Measurements from ENCODE around the gene CELA1. TPM values are rescaled to one million over a fixed set of nuclear protein-coding genes. Genes with fewer than 3 reads are reported as not detected.

Gene CELA1
- total and polyA plus RNA-seq, 9 donors, result not detected

DNA sequence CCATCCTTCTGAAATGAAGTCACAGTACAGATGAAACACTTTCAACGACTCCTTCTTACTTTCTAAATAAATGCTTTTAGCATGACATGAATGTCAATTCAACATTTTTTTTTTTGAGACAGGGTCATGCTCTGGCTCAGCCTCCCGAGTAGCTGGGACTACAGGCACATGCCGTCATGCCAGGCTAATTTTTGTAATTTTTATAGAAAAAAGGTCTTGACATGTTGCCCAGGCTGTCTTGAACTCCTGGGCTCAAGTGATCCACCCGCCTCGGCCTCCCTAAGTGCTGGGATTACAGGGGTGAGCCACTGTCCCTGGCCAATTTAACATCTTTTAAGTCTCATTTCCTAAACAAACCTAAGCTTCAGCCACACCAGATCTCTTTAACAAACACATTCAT, 28.4 kb upstream of the CELA1 start:
- Histone ChIP-seq H3K27me3 (ENCODE audit: control insufficient read depth, insufficient read depth, low read length) (peaks cover 2% of the 10 kb centered on the region), H3K4me1 (ENCODE audit: control insufficient read depth, insufficient read depth, low read length) (peaks cover 2% of the 10 kb centered on the region), H3K36me3 (ENCODE audit: control insufficient read depth, insufficient read depth, low read length) (no peaks in the 10 kb centered on the region), H3K9me3 (replicated peaks; ENCODE audit: control insufficient read depth, low read depth, low read length) (no peaks in the 10 kb centered on the region), H3K4me3 (ENCODE audit: low read length) (no peak overlapping the region), H3K27ac (ENCODE audit: low read length) (no peak overlapping the region)
- no peak for DNase-seq
- WGBS (ENCODE audit: insufficient coverage), result 43% methylated on average over 3 of the region's 5 CpGs

DNA sequence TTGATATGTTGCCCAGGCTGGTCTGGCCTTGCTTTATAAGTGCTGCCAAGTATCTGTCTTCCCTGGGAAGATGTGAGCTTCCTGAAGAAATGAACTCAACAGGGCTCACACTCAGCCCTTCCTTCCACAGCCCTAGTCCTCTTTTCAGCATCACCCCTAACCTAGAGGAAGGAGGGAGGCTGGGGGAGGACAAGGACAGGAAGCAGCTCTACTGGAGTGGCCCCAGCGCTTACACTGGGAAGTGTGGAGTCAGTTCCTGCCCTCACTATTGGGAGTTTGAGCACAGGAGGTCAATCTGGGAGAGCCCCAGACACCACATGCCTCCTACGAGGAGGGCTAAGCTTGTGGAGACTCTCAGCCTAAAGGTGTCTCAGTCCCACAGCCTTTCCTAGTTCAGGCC, 27.9 kb upstream of the CELA1 start:
- no peak for DNase-seq
- Histone ChIP-seq H3K36me3 (ENCODE audit: control insufficient read depth, insufficient read depth, low read length) (no peaks in the 10 kb centered on the region), H3K27ac (ENCODE audit: low read length) (no peak overlapping the region), H3K4me3 (ENCODE audit: low read length) (no peak overlapping the region), H3K27me3 (ENCODE audit: control insufficient read depth, insufficient read depth, low read length) (peaks cover 2% of the 10 kb centered on the region), H3K9me3 (replicated peaks; ENCODE audit: control insufficient read depth, low read depth, low read length) (no peaks in the 10 kb centered on the region), H3K4me1 (ENCODE audit: control insufficient read depth, insufficient read depth, low read length) (peaks cover 2% of the 10 kb centered on the region)
- WGBS (ENCODE audit: insufficient coverage), result 50% methylated on average over 1 of the region's 2 CpGs

DNA sequence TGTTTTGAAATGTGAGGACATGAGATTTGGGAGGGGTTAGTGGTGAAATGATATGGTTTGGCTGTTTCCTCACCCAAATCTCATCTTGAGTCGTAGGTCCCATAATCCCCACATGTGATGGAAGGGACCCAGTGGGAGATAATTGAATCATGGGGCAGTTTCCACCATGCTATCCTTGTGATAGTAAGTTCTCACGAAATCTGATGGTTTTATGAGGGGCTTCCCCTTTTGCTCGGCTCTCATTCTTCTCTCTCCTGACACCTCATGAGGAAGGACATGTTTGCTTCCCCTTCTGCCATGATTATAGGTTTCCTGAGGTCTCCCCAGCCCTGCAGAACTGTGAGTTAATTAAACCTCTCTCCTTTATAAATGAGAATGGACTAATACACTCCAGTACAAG, 26.7 kb upstream of the CELA1 start:
- no peaks in the 10 kb centered on the region for H3K27me3 ChIP-seq (ENCODE audit: control insufficient read depth, insufficient read depth, low read length)
- H3K9me3 ChIP-seq (replicated peaks; ENCODE audit: control insufficient read depth, low read depth, low read length), result no peaks in the 10 kb centered on the region
- no CpG with 5 or more reads among the region's 3 CpGs for WGBS (ENCODE audit: insufficient coverage)
- DNase-seq, result no peak
- H3K4me3 ChIP-seq (ENCODE audit: low read length), result no peak overlapping the region
- H3K36me3 ChIP-seq (ENCODE audit: control insufficient read depth, insufficient read depth, low read length), result no peaks in the 10 kb centered on the region
- peaks cover 2% of the 10 kb centered on the region for H3K4me1 ChIP-seq (ENCODE audit: control insufficient read depth, insufficient read depth, low read length)
- no peak overlapping the region for H3K27ac ChIP-seq (ENCODE audit: low read length)

DNA sequence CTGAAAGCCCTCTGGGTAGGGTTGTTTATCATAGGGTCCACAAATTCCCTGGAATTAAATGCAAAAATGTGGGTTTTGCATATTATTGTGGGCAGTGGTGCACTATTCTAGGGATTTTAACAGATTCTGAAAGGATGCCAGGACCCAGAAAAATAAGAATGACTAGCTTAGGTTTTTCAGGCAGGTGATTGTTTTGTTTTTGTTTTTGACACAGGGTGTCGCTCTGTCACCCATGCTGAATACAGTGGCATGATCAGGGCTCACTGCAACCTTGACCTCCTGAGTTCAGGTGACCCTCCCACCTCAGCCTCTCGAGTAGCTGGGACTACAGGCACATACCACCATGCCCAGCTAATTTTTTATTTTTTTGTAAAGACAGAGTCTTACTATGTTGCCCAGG, 25.5 kb upstream of the CELA1 start:
- no peak for DNase-seq
- H3K36me3 ChIP-seq (ENCODE audit: control insufficient read depth, insufficient read depth, low read length), result no peaks in the 10 kb centered on the region
- no peak overlapping the region for H3K27ac ChIP-seq (ENCODE audit: low read length)
- H3K4me1 ChIP-seq (ENCODE audit: control insufficient read depth, insufficient read depth, low read length), result peaks cover 2% of the 10 kb centered on the region
- no peaks in the 10 kb centered on the region for H3K27me3 ChIP-seq (ENCODE audit: control insufficient read depth, insufficient read depth, low read length)
- H3K9me3 ChIP-seq (replicated peaks; ENCODE audit: control insufficient read depth, low read depth, low read length), result no peaks in the 10 kb centered on the region
- no peak overlapping the region for H3K4me3 ChIP-seq (ENCODE audit: low read length)
- WGBS (ENCODE audit: insufficient coverage), result 69% methylated on average over 2 of the region's 2 CpGs

DNA sequence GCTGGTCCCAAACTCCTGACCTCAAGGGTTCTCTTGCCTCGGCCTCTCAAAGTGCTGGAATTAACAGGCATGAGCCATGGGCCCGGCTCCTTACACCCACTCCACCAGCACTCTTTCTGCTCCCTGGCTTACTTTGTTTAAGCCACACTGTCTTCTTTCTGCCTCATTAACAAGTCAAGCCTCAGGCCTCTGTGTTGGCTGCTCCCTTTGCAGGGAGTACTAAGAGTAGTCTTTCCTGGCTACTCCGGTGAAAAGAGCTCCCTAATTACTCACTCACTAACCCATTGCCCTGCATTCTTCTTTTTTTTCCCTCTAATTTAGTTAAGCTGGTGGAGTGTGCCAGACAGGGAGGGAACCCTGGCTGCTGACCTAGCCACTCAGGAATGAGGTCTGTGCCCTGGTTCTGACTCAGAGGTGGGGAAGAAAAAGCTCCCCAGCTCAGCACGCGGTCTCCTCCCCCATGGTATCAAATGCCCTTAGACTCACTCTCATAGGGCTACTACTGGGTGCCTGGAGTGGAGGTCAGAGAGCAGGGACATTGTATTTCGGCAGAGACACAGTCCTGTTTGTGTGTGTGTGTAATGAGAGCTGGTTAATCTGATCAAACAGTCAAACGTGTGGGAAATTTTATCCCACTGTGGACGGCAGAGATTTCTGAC, 24.9 kb upstream of the CELA1 start:
- Histone ChIP-seq H3K4me1 (ENCODE audit: control insufficient read depth, insufficient read depth, low read length) (peaks cover 2% of the 10 kb centered on the region), H3K9me3 (replicated peaks; ENCODE audit: control insufficient read depth, low read depth, low read length) (no peaks in the 10 kb centered on the region), H3K36me3 (ENCODE audit: control insufficient read depth, insufficient read depth, low read length) (no peaks in the 10 kb centered on the region), H3K27me3 (ENCODE audit: control insufficient read depth, insufficient read depth, low read length) (no peaks in the 10 kb centered on the region), H3K27ac (ENCODE audit: low read length) (no peak overlapping the region), H3K4me3 (ENCODE audit: low read length) (no peak overlapping the region)
- 39% methylated on average over 3 of the region's 8 CpGs for WGBS (ENCODE audit: insufficient coverage)
- peak; percentile 29 for DNase-seq

DNA sequence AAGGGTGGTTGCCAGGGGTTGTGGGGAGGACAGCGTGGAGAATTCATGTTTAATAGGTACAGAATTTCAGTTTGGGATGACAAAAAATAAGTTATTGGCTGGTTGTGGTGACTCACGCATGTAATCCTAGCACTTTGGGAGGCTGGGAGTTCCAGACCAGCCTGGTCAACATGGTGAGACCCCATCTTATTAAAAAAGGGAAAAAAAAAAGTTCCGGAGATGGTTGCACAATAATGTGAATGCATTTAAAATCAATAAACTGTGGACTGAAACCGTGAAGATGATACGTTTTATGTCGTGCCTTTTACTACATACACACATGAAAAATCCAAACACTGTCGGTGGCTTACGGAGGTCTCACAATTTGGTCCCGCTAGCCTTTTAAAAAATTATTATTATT, 24.2 kb upstream of the CELA1 start:
- H3K4me3 ChIP-seq (ENCODE audit: low read length), result no peak overlapping the region
- peaks cover 2% of the 10 kb centered on the region for H3K4me1 ChIP-seq (ENCODE audit: control insufficient read depth, insufficient read depth, low read length)
- no peak overlapping the region for H3K27ac ChIP-seq (ENCODE audit: low read length)
- DNase-seq, result no peak
- no peaks in the 10 kb centered on the region for H3K9me3 ChIP-seq (replicated peaks; ENCODE audit: control insufficient read depth, low read depth, low read length)
- H3K27me3 ChIP-seq (ENCODE audit: control insufficient read depth, insufficient read depth, low read length), result no peaks in the 10 kb centered on the region
- no peaks in the 10 kb centered on the region for H3K36me3 ChIP-seq (ENCODE audit: control insufficient read depth, insufficient read depth, low read length)
- WGBS (ENCODE audit: insufficient coverage), result 80% methylated on average over 1 of the region's 9 CpGs

DNA sequence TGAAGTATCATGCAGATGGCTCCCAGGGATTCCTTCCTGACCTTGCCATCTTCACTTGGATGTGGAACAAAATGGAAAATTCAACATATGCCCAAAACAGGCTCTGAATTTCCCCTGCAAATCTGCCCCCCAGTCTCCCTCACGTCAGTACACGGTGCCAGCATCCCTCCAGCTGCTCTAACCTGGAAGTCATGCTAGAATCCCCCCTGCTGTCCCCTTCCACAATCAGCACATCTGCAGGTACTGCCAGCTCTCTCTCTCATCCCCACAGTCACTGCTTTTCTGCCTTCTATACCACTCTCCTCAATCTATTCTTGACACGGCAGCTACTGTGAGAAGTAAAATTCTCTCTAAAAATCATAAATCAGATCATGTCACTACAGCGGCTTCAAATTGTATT, 23.1 kb upstream of the CELA1 start:
- no peaks in the 10 kb centered on the region for H3K9me3 ChIP-seq (replicated peaks; ENCODE audit: control insufficient read depth, low read depth, low read length)
- H3K27ac ChIP-seq (ENCODE audit: low read length), result no peak overlapping the region
- H3K4me1 ChIP-seq (ENCODE audit: control insufficient read depth, insufficient read depth, low read length), result peaks cover 2% of the 10 kb centered on the region
- H3K27me3 ChIP-seq (ENCODE audit: control insufficient read depth, insufficient read depth, low read length), result no peaks in the 10 kb centered on the region
- no peaks in the 10 kb centered on the region for H3K36me3 ChIP-seq (ENCODE audit: control insufficient read depth, insufficient read depth, low read length)
- DNase-seq, result no peak
- H3K4me3 ChIP-seq (ENCODE audit: low read length), result no peak overlapping the region
- WGBS (ENCODE audit: insufficient coverage), result 70% methylated on average over 2 of the region's 4 CpGs

DNA sequence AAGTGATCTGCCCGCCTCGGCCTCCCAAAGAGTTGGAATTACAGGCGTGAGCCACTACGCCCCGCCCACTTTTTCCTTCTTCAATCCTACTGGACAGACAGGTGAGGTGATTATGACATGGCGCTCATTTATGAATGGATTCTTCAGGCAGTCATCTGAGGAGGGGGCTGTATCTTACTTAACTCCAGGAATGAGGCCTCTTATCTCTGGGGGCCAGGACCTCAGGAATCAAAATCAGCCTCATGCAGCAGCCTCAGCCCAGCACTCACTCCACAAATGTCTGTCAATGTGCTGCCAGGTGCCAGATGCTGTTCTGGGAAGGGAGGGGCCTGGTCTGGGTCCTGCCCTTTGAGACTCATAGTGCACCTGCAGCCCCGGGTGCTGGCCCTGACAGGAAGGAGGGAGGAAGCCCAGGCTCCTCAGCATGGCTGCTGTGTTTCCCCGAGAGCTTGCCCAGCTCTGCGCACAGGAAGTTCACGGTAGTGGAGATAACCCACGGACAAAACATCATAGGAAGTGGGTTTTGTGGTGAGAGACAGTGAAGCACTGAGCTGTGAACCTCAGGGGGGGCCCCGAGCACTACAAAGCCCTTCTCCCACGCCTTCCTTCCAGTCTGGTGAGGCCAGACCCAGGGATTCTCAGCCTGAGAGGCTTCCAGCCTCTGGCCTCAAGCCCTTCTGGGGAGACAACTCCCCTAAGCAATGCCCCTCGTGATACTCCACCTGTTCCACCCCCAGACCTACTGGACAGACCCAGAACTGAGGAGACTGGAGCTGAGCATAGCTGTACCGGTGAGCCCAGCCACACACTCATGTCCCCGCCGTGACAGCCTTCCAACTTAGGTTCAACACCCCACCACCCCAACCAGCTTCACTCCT, 22.4 kb upstream of the CELA1 start:
- no peaks in the 10 kb centered on the region for H3K27me3 ChIP-seq (ENCODE audit: control insufficient read depth, insufficient read depth, low read length)
- H3K4me1 ChIP-seq (ENCODE audit: control insufficient read depth, insufficient read depth, low read length), result peaks cover 2% of the 10 kb centered on the region
- H3K4me3 ChIP-seq (ENCODE audit: low read length), result no peak overlapping the region
- H3K9me3 ChIP-seq (replicated peaks; ENCODE audit: control insufficient read depth, low read depth, low read length), result no peaks in the 10 kb centered on the region
- H3K36me3 ChIP-seq (ENCODE audit: control insufficient read depth, insufficient read depth, low read length), result no peaks in the 10 kb centered on the region
- 69% methylated on average over 8 of the region's 17 CpGs for WGBS (ENCODE audit: insufficient coverage)
- DNase-seq, result peak; percentile 62
- no peak overlapping the region for H3K27ac ChIP-seq (ENCODE audit: low read length)

DNA sequence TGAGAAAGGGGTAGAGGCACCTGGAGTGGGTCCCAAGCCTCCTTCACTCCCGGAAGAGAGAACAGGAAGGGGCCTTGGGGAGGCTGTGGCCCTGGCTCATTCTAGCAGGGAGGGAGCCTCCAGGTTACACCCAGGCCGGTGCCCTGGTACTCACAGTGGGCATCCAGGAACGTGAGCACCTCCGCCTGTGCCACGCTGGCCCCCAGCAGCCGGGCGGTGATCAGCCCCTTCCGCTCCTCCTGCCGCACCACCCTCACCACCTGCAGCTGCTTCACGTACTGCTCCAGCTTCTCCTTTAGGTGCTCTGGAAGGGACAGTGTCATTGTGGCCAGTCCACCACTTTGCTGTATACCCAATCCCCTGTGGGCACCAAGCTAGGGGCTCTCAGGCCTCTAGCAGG, 18.8 kb upstream of the CELA1 start:
- no peak overlapping the region for H3K4me3 ChIP-seq (ENCODE audit: low read length)
- H3K4me1 ChIP-seq (ENCODE audit: control insufficient read depth, insufficient read depth, low read length), result no peaks in the 10 kb centered on the region
- 93% methylated on average over 10 of the region's 10 CpGs for WGBS (ENCODE audit: insufficient coverage)
- no peaks in the 10 kb centered on the region for H3K36me3 ChIP-seq (ENCODE audit: control insufficient read depth, insufficient read depth, low read length)
- no peak overlapping the region for H3K27ac ChIP-seq (ENCODE audit: low read length)
- no peak for DNase-seq
- no peaks in the 10 kb centered on the region for H3K9me3 ChIP-seq (replicated peaks; ENCODE audit: control insufficient read depth, low read depth, low read length)
- no peaks in the 10 kb centered on the region for H3K27me3 ChIP-seq (ENCODE audit: control insufficient read depth, insufficient read depth, low read length)

DNA sequence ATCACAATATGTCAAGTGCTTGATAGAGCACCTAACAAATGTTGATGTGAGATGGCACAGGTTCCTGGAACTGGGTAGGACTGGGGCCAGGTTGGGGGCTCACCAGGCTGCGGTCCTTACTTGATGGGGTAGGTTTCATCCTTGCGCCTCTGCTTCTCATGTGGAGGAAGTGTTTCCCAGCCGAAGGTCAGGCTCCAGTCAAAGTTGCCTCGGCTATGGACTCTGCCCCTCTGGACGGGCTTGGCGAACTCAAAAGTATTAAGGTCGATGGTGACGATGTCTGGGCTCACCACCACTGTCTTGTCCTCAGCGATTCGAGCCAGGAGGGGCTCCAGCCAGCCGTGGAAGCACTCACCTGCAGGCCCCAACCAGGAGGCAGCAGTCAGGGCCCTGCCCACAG, 17.5 kb upstream of the CELA1 start:
- Histone ChIP-seq H3K27me3 (ENCODE audit: control insufficient read depth, insufficient read depth, low read length) (no peaks in the 10 kb centered on the region), H3K36me3 (ENCODE audit: control insufficient read depth, insufficient read depth, low read length) (no peaks in the 10 kb centered on the region), H3K4me1 (ENCODE audit: control insufficient read depth, insufficient read depth, low read length) (no peaks in the 10 kb centered on the region), H3K4me3 (ENCODE audit: low read length) (no peak overlapping the region), H3K9me3 (replicated peaks; ENCODE audit: control insufficient read depth, low read depth, low read length) (no peaks in the 10 kb centered on the region), H3K27ac (ENCODE audit: low read length) (no peak overlapping the region)
- WGBS (ENCODE audit: insufficient coverage), result 82% methylated on average over 11 of the region's 11 CpGs
- DNase-seq, result no peak
